HCT116 (cell line): ENCODE measurements around the gene STUM. TPM values are rescaled to one million over a fixed set of nuclear protein-coding genes. Genes with fewer than 3 reads are reported as not detected.

Experiments used
- ATAC-seq: fragments of 200-7000 bp; cut with Tn5 transposase; 2 replicates; pipeline ENCODE4 v1.9.1; 2020; ENCODE audit warnings: mild to moderate bottlenecking, moderate library complexity
- BruUV-seq: library from RNA; stranded (reverse); fragments of 400-500 nt; replicated peaks from 2 replicates; lab custom pipeline; 2021; lab: Mats Ljungman, UMichigan
- CTCF ChIA-PET: fragments of 300-600 bp; sonication (Branson Sonifier 250); formaldehyde crosslinking; loops from one replicate; lab custom pipeline; 2021; ENCODE audit warnings: antibody characterized with exemption; lab: Charles Lee
- POLR2A ChIA-PET: fragments of 300-600, 350-600 bp; sonication (Branson Sonifier 250); formaldehyde crosslinking; loops from one replicate; lab custom pipeline; 2021; ENCODE audit warnings: antibody characterized with exemption; lab: Charles Lee
- RAD21 ChIA-PET, 2 experiments: fragments of 300-600 bp; sonication (Branson Sonifier 250); formaldehyde crosslinking; loops; one replicate each; lab custom pipeline; 2023; ENCODE audit warnings: low total read pairs in 2 of 2; ENCODE audit not compliant: uncharacterized antibody in 2 of 2, unreplicated experiment in 2 of 2, low non-redundant PET in 1 of 2; lab: Charles Lee
- DNase-seq: peaks from one replicate; pipeline ENCODE4 v3.0.0-alpha.2; 2010; ENCODE audit warnings: low read depth, low spot score
- H2AFZ ChIP-seq: fragments of 200-600 bp; shearing (Covaris generic), sonication (generic); 2 replicates; pipeline ENCODE4 v1.6.1; 2017; ENCODE audit warnings: low read depth, mixed run types, mixed read lengths, antibody characterized with exemption, low read length; ENCODE audit not compliant: poor library complexity, severe bottlenecking
- H3K27ac ChIP-seq: 2 replicates; pipeline ENCODE4 v1.5.1; 2012; ENCODE audit warnings: low read depth, low read length
- H3K27me3 ChIP-seq: fragments of 200-600 bp; sonication (generic); 2 replicates; pipeline ENCODE4 v1.6.1; 2016; ENCODE audit warnings: mixed run types, low read length, mixed read lengths; ENCODE audit not compliant: insufficient read depth
- H3K36me3 ChIP-seq, 2 experiments: fragments of 200-500 bp in 1 of 2; fragments of 200-600 bp in 1 of 2; sonication (Bioruptor generic) in 1 of 2; sonication (generic) in 1 of 2; 2 replicates each; pipeline versions ENCODE4 v1.5.1 to v1.6.1; 2014 to 2016; ENCODE audit warnings: low read length in 2 of 2, inconsistent platforms in 1 of 2, mixed read lengths in 1 of 2, mixed run types in 1 of 2; ENCODE audit not compliant: insufficient read depth in 2 of 2, control insufficient read depth in 1 of 2
- H3K4me1 ChIP-seq, 2 experiments: fragments of 200-600 bp in 1 of 2; sonication (generic) in 1 of 2; 2 replicates each; pipeline versions ENCODE4 v1.5.1 to v1.6.1; 2012 to 2017; ENCODE audit warnings: low read length in 2 of 2, inconsistent platforms in 1 of 2, mild to moderate bottlenecking in 1 of 2, mixed read lengths in 1 of 2, mixed run types in 1 of 2, moderate library complexity in 1 of 2; ENCODE audit not compliant: insufficient read depth in 2 of 2, control insufficient read depth in 1 of 2
- H3K4me2 ChIP-seq: fragments of 200-600 bp; sonication (generic); 2 replicates; pipeline ENCODE4 v1.6.1; 2017; ENCODE audit warnings: mixed run types, low read length, mixed read lengths
- H3K4me3 ChIP-seq, 2 experiments: fragments of 200-600 bp in 1 of 2; sonication (generic) in 1 of 2; replicated peaks in 1 of 2; 2 replicates each; pipeline ENCODE4 v1.5.1; 2011 to 2016; ENCODE audit warnings: low read length in 2 of 2, control low read depth in 1 of 2, low read depth in 1 of 2, mild to moderate bottlenecking in 1 of 2, mixed read lengths in 1 of 2, mixed run types in 1 of 2
- H3K79me2 ChIP-seq: fragments of 200-600 bp; sonication (generic); 2 replicates; pipeline ENCODE4 v1.6.1; 2017; ENCODE audit warnings: mild to moderate bottlenecking, mixed run types, low read length, moderate library complexity, mixed read lengths; ENCODE audit not compliant: insufficient read depth
- H3K9ac ChIP-seq: fragments of 200-600 bp; sonication (generic); 2 replicates; pipeline ENCODE4 v1.6.1; 2016; ENCODE audit warnings: low read length, mixed read lengths
- H3K9me2 ChIP-seq: fragments of 200-600 bp; sonication (generic), shearing (Covaris generic); 2 replicates; pipeline ENCODE4 v1.6.1; 2017; ENCODE audit warnings: mixed run types, mild to moderate bottlenecking, moderate library complexity; ENCODE audit not compliant: insufficient read depth
- H3K9me3 ChIP-seq, 2 experiments: fragments of 200-500 bp in 1 of 2; fragments of 200-600 bp in 1 of 2; sonication (Bioruptor generic) in 1 of 2; sonication (generic) in 1 of 2; 2 replicates each; pipeline ENCODE4 v1.6.1; 2014 to 2017; ENCODE audit warnings: low read length in 2 of 2, mixed read lengths in 2 of 2, inconsistent platforms in 1 of 2, low read depth in 1 of 2, mild to moderate bottlenecking in 1 of 2, mixed run types in 1 of 2, moderate library complexity in 1 of 2; ENCODE audit not compliant: control insufficient read depth in 1 of 2, insufficient read depth in 1 of 2
- H4K20me1 ChIP-seq: fragments of 200-600 bp; sonication (generic), shearing (Covaris generic); 2 replicates; pipeline ENCODE4 v1.6.1; 2017; ENCODE audit warnings: mixed run types, mild to moderate bottlenecking, moderate library complexity; ENCODE audit not compliant: insufficient read depth
- CBX3 ChIP-seq: IDR thresholded peaks from 2 replicates; pipeline ENCODE4 v1.6.1; 2012; ENCODE audit warnings: low read depth
- CEBPB ChIP-seq: IDR thresholded peaks from 2 replicates; pipeline ENCODE4 v1.6.1; 2012; ENCODE audit warnings: low read depth
- EGR1 ChIP-seq: IDR thresholded peaks from 2 replicates; pipeline ENCODE4 v1.6.1; 2012; ENCODE audit warnings: low read depth
- ELF1 ChIP-seq: IDR thresholded peaks from 2 replicates; pipeline ENCODE4 v1.6.1; 2012; ENCODE audit warnings: low read depth, borderline replicate concordance
- EZH2phosphoT487 ChIP-seq: fragments of 200-600 bp; IDR thresholded peaks from 2 replicates; pipeline ENCODE4 v1.6.1; 2018; ENCODE audit warnings: antibody characterized with exemption, borderline replicate concordance
- FOSL1 ChIP-seq: IDR thresholded peaks from 2 replicates; pipeline ENCODE4 v1.6.1; 2012; ENCODE audit warnings: low read depth
- JUND ChIP-seq: IDR thresholded peaks from 2 replicates; pipeline ENCODE4 v1.6.1; 2012
- SP1 ChIP-seq: IDR thresholded peaks from 2 replicates; pipeline ENCODE4 v1.6.1; 2012; ENCODE audit warnings: low read depth
- SRF ChIP-seq: IDR thresholded peaks from 2 replicates; pipeline ENCODE4 v1.6.1; 2012; ENCODE audit warnings: low read depth
- YY1 ChIP-seq: IDR thresholded peaks from 2 replicates; pipeline ENCODE4 v1.6.1; 2011; ENCODE audit warnings: low read length, low read depth, moderate library complexity, mild to moderate bottlenecking; ENCODE audit not compliant: insufficient replicate concordance; ENCODE audit errors: extremely low read depth
- ZFX ChIP-seq: fragments of 450-650 bp; IDR thresholded peaks from 2 replicates; pipeline ENCODE4 v1.6.1; 2017
- intact Hi-C: fragments of 100-400 bp; cut with micrococcal nuclease; formaldehyde crosslinking; loops from 2 replicates; pipeline ENCODE4 v1.10.0; 2022
- total RNA-seq: library from RNA; stranded (reverse); gene quantifications from one replicate; pipeline ENCODE4 v1.2.1, GENCODE V29; 2021; ENCODE audit not compliant: unreplicated experiment
- TF ChIP-seq, protein P1 (sequence below): IDR thresholded peaks from 2 replicates; pipeline ENCODE4 v1.6.1; 2012
- TF ChIP-seq, protein P2 (sequence below): IDR thresholded peaks from 2 replicates; pipeline ENCODE4 v1.6.1; 2011; ENCODE audit warnings: mild to moderate bottlenecking, low read length, moderate library complexity; ENCODE audit not compliant: insufficient replicate concordance; ENCODE audit errors: extremely low read depth
- TF ChIP-seq, protein P3 (sequence below): IDR thresholded peaks from 2 replicates; pipeline ENCODE4 v1.6.1; 2012; ENCODE audit warnings: low read depth

STUM gene
- total RNA-seq, 1 experiment from 2014 or later: not detected

DNA sequence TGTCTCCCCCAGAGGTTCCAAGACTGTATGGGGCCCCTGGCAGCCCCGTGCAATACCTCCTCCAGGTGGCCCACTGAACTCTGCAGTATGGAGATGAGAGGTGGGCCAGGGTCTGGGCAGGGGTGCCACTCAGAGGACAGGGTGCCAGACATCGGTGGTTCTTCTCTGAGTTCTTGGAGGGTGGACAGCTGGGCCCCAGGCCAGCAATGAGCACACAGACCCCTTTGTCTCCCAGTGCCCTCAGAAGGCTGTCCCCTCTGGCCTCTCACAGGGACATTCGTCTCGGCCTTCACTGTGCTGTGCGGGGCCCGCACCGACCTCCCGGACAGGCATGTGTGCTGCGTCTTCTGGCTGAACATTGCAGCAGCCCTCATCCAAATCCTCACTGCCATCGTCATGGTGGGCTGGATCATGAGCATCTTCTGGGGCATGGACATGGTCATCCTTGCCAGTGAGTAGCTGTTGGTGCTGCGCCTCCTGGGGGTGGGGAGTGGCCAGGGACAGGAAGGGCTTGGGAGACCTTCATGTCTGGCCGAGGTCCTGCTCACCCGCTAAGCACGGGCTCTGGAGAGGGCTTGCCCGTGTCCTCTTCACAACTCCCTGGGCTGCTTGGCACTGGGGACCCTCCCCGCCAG is 48.1 kb downstream of the STUM start:
- ChIA-PET CTCF (no interaction called here), POLR2A (no interaction called here)
- BruUV-seq: no TSS peak
- Histone ChIP-seq H3K4me1 (no peaks in the 10 kb centered on the region), H3K36me3 (no peaks in the 10 kb centered on the region), H3K27me3 (0 out of 2 replicates have a peak, but pooled peaks cover 8% of the 10 kb centered on the region), H3K9me2 (no peaks in the 10 kb centered on the region), H3K9ac (no peak overlapping the region), H3K79me2 (no peaks in the 10 kb centered on the region), H2AFZ (no peak overlapping the region), H3K9me3 (no peaks in the 10 kb centered on the region), H3K4me3 (no peak overlapping the region), H3K27ac (no peak overlapping the region), H4K20me1 (no peaks in the 10 kb centered on the region)
- intact Hi-C loops: no loop called here
- DNase-seq: no peak
- TF ChIP-seq, protein P1, sequence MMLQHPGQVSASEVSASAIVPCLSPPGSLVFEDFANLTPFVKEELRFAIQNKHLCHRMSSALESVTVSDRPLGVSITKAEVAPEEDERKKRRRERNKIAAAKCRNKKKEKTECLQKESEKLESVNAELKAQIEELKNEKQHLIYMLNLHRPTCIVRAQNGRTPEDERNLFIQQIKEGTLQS: no peak
- TF ChIP-seq ZFX (no peak), JUND (no peak), SRF (no peak), CEBPB (no peak), EGR1 (no peak), EZH2phosphoT487 (no peak), CBX3 (no peak), SP1 (no peak), FOSL1 (no peak), ELF1 (no peak), YY1 (no peak)
- TF ChIP-seq, protein P2, sequence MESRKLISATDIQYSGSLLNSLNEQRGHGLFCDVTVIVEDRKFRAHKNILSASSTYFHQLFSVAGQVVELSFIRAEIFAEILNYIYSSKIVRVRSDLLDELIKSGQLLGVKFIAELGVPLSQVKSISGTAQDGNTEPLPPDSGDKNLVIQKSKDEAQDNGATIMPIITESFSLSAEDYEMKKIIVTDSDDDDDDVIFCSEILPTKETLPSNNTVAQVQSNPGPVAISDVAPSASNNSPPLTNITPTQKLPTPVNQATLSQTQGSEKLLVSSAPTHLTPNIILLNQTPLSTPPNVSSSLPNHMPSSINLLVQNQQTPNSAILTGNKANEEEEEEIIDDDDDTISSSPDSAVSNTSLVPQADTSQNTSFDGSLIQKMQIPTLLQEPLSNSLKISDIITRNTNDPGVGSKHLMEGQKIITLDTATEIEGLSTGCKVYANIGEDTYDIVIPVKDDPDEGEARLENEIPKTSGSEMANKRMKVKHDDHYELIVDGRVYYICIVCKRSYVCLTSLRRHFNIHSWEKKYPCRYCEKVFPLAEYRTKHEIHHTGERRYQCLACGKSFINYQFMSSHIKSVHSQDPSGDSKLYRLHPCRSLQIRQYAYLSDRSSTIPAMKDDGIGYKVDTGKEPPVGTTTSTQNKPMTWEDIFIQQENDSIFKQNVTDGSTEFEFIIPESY: no peak
- TF ChIP-seq, protein P3, sequence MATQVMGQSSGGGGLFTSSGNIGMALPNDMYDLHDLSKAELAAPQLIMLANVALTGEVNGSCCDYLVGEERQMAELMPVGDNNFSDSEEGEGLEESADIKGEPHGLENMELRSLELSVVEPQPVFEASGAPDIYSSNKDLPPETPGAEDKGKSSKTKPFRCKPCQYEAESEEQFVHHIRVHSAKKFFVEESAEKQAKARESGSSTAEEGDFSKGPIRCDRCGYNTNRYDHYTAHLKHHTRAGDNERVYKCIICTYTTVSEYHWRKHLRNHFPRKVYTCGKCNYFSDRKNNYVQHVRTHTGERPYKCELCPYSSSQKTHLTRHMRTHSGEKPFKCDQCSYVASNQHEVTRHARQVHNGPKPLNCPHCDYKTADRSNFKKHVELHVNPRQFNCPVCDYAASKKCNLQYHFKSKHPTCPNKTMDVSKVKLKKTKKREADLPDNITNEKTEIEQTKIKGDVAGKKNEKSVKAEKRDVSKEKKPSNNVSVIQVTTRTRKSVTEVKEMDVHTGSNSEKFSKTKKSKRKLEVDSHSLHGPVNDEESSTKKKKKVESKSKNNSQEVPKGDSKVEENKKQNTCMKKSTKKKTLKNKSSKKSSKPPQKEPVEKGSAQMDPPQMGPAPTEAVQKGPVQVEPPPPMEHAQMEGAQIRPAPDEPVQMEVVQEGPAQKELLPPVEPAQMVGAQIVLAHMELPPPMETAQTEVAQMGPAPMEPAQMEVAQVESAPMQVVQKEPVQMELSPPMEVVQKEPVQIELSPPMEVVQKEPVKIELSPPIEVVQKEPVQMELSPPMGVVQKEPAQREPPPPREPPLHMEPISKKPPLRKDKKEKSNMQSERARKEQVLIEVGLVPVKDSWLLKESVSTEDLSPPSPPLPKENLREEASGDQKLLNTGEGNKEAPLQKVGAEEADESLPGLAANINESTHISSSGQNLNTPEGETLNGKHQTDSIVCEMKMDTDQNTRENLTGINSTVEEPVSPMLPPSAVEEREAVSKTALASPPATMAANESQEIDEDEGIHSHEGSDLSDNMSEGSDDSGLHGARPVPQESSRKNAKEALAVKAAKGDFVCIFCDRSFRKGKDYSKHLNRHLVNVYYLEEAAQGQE: no peak
- TF ChIP-seq, all 23 proteins: peak for 0
- ATAC-seq: peak; percentile 22; the same call in 1 of the 2 replicates
- no peak overlapping the region for H3K4me2 ChIP-seq
- RAD21 ChIA-PET: no interaction called here
